Peyer's patch (tissue), 4 donors: ENCODE data around the gene NR1I3. TPM values are rescaled to one million over a fixed set of nuclear protein-coding genes. Genes with fewer than 3 reads are reported as not detected.

Experiments used
- DNase-seq, 3 donors: peaks; one replicate each; pipeline ENCODE4 v3.0.0-alpha.2; 2017 to 2019
- H3K27ac ChIP-seq, 4 donors: fragments of 200-600 bp; sonication (generic); one replicate each; pipeline ENCODE4 v1.5.1; 2016 to 2019
- H3K27me3 ChIP-seq, 2 donors: fragments of 200-600 bp; sonication (generic); one replicate each; pipeline ENCODE4 v1.5.1; 2019
- H3K36me3 ChIP-seq, 3 donors: fragments of 200-600 bp; sonication (generic); one replicate each; pipeline ENCODE4 v1.5.1; 2016 to 2019
- H3K4me1 ChIP-seq, 4 donors: fragments of 200-600 bp; sonication (generic); one replicate each; pipeline ENCODE4 v1.5.1; 2016 to 2019
- H3K4me3 ChIP-seq, 4 donors: fragments of 200-600 bp; sonication (generic); 1 replicate in 3 of 4; 2 replicates in 1 of 4; pipeline ENCODE4 v1.5.1; 2016 to 2019; ENCODE audit warnings: mild to moderate bottlenecking in 1 of 4
- H3K9me3 ChIP-seq, 4 donors: fragments of 200-600 bp; sonication (generic); one replicate each; pipeline ENCODE4 v1.5.1; 2016 to 2019; ENCODE audit warnings: mild to moderate bottlenecking in 1 of 4
- CTCF ChIP-seq, 6 experiments: fragments of 450-650 bp in 4 of 6; fragments of 200-600 bp in 2 of 6; sonication (generic) in 1 of 6; IDR thresholded peaks; one replicate each; pipeline ENCODE4 v1.5.1; 2017 to 2019; ENCODE audit warnings: antibody characterized with exemption in 6 of 6, mild to moderate bottlenecking in 3 of 6, moderate library complexity in 1 of 6
- POLR2A ChIP-seq, 2 donors: fragments of 450-650 bp; IDR thresholded peaks; one replicate each; pipeline ENCODE4 v1.5.1; 2017; ENCODE audit warnings: antibody characterized with exemption in 2 of 2, mild to moderate bottlenecking in 2 of 2, moderate library complexity in 2 of 2
- total RNA-seq, 4 donors: library from RNA; depleted of rRNA; stranded (reverse); fragments of >200 nt; gene quantifications; one replicate each; pipeline ENCODE4 v1.1.0, GENCODE V29; 2016

Gene NR1I3
- total RNA-seq, 4 donors from 2014 or later: 3.2 TPM; not detected in 3

- TF ChIP-seq CTCF (IDR thresholded peaks at IDR 0.05): no peak
- no peak for TF ChIP-seq POLR2A (IDR thresholded peaks at IDR 0.05)
- no peak overlapping the region for H3K27ac ChIP-seq
- no peak for DNase-seq
- H3K9me3 ChIP-seq: no peaks in the 10 kb centered on the region
- H3K4me3 ChIP-seq: no peak overlapping the region
- H3K36me3 ChIP-seq: no peaks in the 10 kb centered on the region
- peaks cover 0 to 12% (median 7%) of the 10 kb centered on the region in 4 donors for H3K4me1 ChIP-seq
- H3K27me3 ChIP-seq: no peaks in the 10 kb centered on the region
Observed at GRCh38 chr1:161191971-161192370, 46.0 kb downstream of the NR1I3 start.

GRCh38 chr1:161190962-161191521, 47.0 kb downstream of the NR1I3 start:
- DNase-seq: no peak
- Histone ChIP-seq H3K27me3 (no peaks in the 10 kb centered on the region), H3K4me1 (peaks cover 0 to 19% (median 7%) of the 10 kb centered on the region in 4 donors), H3K27ac (no peak overlapping the region), H3K4me3 (no peak overlapping the region), H3K9me3 (no peaks in the 10 kb centered on the region), H3K36me3 (no peaks in the 10 kb centered on the region)
- TF ChIP-seq POLR2A (IDR thresholded peaks at IDR 0.05) (no peak), CTCF (IDR thresholded peaks at IDR 0.05) (no peak)

- TF ChIP-seq POLR2A (IDR thresholded peaks at IDR 0.05) (no peak), CTCF (IDR thresholded peaks at IDR 0.05) (no peak)
- no peak overlapping the region for H3K27ac ChIP-seq
- no peak for DNase-seq
- no peak overlapping the region for H3K4me3 ChIP-seq
- no peaks in the 10 kb centered on the region for H3K36me3 ChIP-seq
- peaks cover 0 to 17% (median 7%) of the 10 kb centered on the region in 4 donors for H3K4me1 ChIP-seq
- H3K27me3 ChIP-seq: no peaks in the 10 kb centered on the region
- H3K9me3 ChIP-seq: no peaks in the 10 kb centered on the region
Observed at GRCh38 chr1:161189036-161189435, 49.0 kb downstream of the NR1I3 start.

- TF ChIP-seq CTCF (IDR thresholded peaks at IDR 0.05): no peak
- TF ChIP-seq POLR2A (IDR thresholded peaks at IDR 0.05): no peak
- Histone ChIP-seq H3K36me3 (no peaks in the 10 kb centered on the region), H3K27me3 (no peaks in the 10 kb centered on the region), H3K4me3 (no peak overlapping the region), H3K9me3 (no peaks in the 10 kb centered on the region), H3K27ac (peak overlapping the region in 1 of 4 donors; percentile 17), H3K4me1 (peaks cover 0 to 17% (median 4%) of the 10 kb centered on the region in 4 donors)
- DNase-seq: no peak
Observed at GRCh38 chr1:161188381-161188780, 49.6 kb downstream of the NR1I3 start.

GRCh38 chr1:161187311-161187710, 50.7 kb downstream of the NR1I3 start:
- H3K9me3 ChIP-seq: no peaks in the 10 kb centered on the region
- H3K36me3 ChIP-seq: no peaks in the 10 kb centered on the region
- TF ChIP-seq POLR2A (IDR thresholded peaks at IDR 0.05): no peak
- no peak for TF ChIP-seq CTCF (IDR thresholded peaks at IDR 0.05)
- peaks cover 0 to 15% (median 3%) of the 10 kb centered on the region in 4 donors for H3K4me1 ChIP-seq
- no peak for DNase-seq
- H3K27ac ChIP-seq: peak overlapping the region in 2 of 4 donors; percentile 22 to 64
- H3K27me3 ChIP-seq: no peaks in the 10 kb centered on the region
- no peak overlapping the region for H3K4me3 ChIP-seq
